ENCODE measurements around the gene MEIS3. TPM values are rescaled to one million over a fixed set of nuclear protein-coding genes. Genes with fewer than 3 reads are reported as not detected.

MEIS3 gene
- total RNA-seq, 6 experiments from 2014 or later: 0.53 to 1.6 (median 0.77) TPM

- Histone ChIP-seq H3K27me3 (peaks cover 4 to 16% of the 10 kb centered on the region in 2 donors), H3K4me1 (peaks cover 0 to 6% (median 0%) of the 10 kb centered on the region in 4 donors)
- TF ChIP-seq, protein P1, sequence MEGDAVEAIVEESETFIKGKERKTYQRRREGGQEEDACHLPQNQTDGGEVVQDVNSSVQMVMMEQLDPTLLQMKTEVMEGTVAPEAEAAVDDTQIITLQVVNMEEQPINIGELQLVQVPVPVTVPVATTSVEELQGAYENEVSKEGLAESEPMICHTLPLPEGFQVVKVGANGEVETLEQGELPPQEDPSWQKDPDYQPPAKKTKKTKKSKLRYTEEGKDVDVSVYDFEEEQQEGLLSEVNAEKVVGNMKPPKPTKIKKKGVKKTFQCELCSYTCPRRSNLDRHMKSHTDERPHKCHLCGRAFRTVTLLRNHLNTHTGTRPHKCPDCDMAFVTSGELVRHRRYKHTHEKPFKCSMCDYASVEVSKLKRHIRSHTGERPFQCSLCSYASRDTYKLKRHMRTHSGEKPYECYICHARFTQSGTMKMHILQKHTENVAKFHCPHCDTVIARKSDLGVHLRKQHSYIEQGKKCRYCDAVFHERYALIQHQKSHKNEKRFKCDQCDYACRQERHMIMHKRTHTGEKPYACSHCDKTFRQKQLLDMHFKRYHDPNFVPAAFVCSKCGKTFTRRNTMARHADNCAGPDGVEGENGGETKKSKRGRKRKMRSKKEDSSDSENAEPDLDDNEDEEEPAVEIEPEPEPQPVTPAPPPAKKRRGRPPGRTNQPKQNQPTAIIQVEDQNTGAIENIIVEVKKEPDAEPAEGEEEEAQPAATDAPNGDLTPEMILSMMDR (IDR thresholded peaks at IDR 0.05): no peak
- TF ChIP-seq POLR2A (IDR thresholded peaks at IDR 0.05): no peak
These were observed 31.2 kb upstream of the MEIS3 start for GRCh38 chr19:47450478-47450877.

GRCh38 chr19:47448360-47448727 lies 29.0 kb upstream of the MEIS3 start:
- H3K9me3 ChIP-seq: no peaks in the 10 kb centered on the region
- TF ChIP-seq, protein P1 (IDR thresholded peaks at IDR 0.05): no peak
- no peak for TF ChIP-seq POLR2A (IDR thresholded peaks at IDR 0.05)
- no peak overlapping the region for H3K4me3 ChIP-seq
- intact Hi-C loops (cut with DNase I): no loop called here
- H3K4me1 ChIP-seq: peaks cover 0 to 6% (median 0%) of the 10 kb centered on the region in 4 donors
- no peaks in the 10 kb centered on the region for H3K36me3 ChIP-seq
- WGBS (ENCODE audit: insufficient coverage, low coverage, low lambda C conversion rate, missing lambda C conversion rate): 28% methylated on average over 9 of the region's 9 CpGs
- H3K27me3 ChIP-seq: peaks cover 4 to 23% of the 10 kb centered on the region in 2 donors
- no peak overlapping the region for H3K27ac ChIP-seq
- no peak for ATAC-seq
- no peak for DNase-seq

More at GRCh38 chr19:47450478-47450877, 31.2 kb upstream of the MEIS3 start:
- WGBS (ENCODE audit: insufficient coverage, low coverage, low lambda C conversion rate, missing lambda C conversion rate): 46% methylated on average over 6 of the region's 7 CpGs
- ATAC-seq (no peak), DNase-seq (no peak)
- Histone ChIP-seq H3K36me3 (no peaks in the 10 kb centered on the region), H3K9me3 (no peaks in the 10 kb centered on the region), H3K27ac (no peak overlapping the region), H3K4me3 (no peak overlapping the region)
- intact Hi-C loops (cut with DNase I): no loop called here

- peaks cover 4 to 23% of the 10 kb centered on the region in 2 donors for H3K27me3 ChIP-seq
- 6% methylated on average over 21 of the region's 95 CpGs for WGBS (ENCODE audit: insufficient coverage, low coverage, low lambda C conversion rate, missing lambda C conversion rate)
- no peak for TF ChIP-seq POLR2A (IDR thresholded peaks at IDR 0.05)
- TF ChIP-seq, protein P1 (IDR thresholded peaks at IDR 0.05): no peak
- intact Hi-C loops (cut with DNase I): no loop called here
- no peak overlapping the region for H3K4me3 ChIP-seq
- H3K4me1 ChIP-seq: peaks cover 0 to 6% (median 0%) of the 10 kb centered on the region in 4 donors
- H3K27ac ChIP-seq: no peak overlapping the region
- H3K9me3 ChIP-seq: no peaks in the 10 kb centered on the region
- ATAC-seq (peak; percentile 53 to 69 (median 60)), DNase-seq (peak in 2 of 3 donors; percentile 40 to 53)
- no peaks in the 10 kb centered on the region for H3K36me3 ChIP-seq
These were observed 28.4 kb upstream of the MEIS3 start for GRCh38 chr19:47447470-47448359.

DNA sequence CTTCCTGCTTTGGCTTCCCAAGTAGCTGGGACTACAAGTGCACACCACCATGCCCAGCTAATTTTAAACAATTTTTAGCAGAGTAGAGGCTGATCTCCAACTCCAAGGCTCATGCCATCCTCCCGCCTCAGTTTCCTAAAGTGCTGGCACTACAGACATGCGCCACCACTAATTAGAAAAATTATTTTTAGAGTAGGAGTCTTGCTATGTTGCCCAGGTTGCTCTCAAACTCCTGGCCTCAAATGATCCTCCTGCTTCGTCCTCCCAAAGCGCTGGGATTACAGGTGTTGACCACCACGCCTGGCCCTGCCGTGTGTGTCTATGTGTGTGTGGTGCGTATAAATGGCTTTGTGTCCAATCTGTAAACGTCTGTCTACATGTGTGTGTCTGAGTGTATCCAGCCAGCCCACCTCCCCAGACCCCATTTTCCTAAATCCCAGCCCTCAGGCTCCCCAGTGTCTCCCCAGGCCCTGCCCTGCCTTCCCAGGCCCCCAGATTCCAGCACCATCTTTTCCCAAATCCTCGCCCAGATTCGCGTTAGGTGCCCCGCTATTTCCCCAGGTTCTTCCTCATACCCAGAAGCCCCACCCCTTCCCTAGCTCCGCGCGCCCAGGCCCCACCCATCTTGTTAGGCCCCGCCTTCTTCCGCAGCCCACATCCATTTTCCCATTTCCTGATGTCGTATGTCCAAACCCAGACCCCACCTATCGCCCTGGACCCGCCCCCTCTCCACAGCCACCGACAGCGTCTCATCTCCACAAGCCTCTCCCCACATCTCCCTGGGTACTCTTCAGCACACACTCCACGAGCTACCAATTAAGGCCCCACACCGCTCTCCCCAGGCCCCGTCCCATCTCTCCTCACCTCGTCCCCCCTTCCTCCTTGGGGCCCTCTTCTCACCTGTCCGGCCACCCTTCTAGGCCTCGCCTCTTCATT lies 27.5 kb upstream of the MEIS3 start:
- Histone ChIP-seq H3K36me3 (no peaks in the 10 kb centered on the region), H3K27me3 (peaks cover 4 to 23% of the 10 kb centered on the region in 2 donors), H3K4me1 (peaks cover 0 to 6% (median 0%) of the 10 kb centered on the region in 4 donors), H3K27ac (no peak overlapping the region), H3K4me3 (no peak overlapping the region), H3K9me3 (no peaks in the 10 kb centered on the region)
- WGBS (ENCODE audit: insufficient coverage, low coverage, low lambda C conversion rate, missing lambda C conversion rate): 16% methylated on average over 24 of the region's 28 CpGs
- DNase-seq (peak in 1 of 3 donors; percentile 45), ATAC-seq (peak in 1 of 4 donors; percentile 61)
- no peak for TF ChIP-seq POLR2A (IDR thresholded peaks at IDR 0.05)
- TF ChIP-seq, protein P1 (IDR thresholded peaks at IDR 0.05): no peak
- intact Hi-C loops (cut with DNase I): no loop called here

Data from right lobe of liver (tissue), 6 donors.